ENCODE measurements around the gene GPR22. TPM values are rescaled to one million over a fixed set of nuclear protein-coding genes. Genes with fewer than 3 reads are reported as not detected.
A peak's percentile ranks its signal among the peaks of the same experiment; 100 is the strongest.

GPR22 gene
- total and polyA plus RNA-seq, 5 donors from 2014 or later, result 0.09 to 0.29 (median 0.19) TPM; not detected in 2

- H3K9me3 Mint-ChIP-seq, result no peaks in the 10 kb centered on the region
- H3K27ac ChIP-seq (ENCODE audit: insufficient read depth, low read length, poor library complexity, severe bottlenecking), result no peak overlapping the region
- peaks cover 12% of the 10 kb centered on the region for H3K36me3 Mint-ChIP-seq
- H3K27me3 ChIP-seq (ENCODE audit: control insufficient read depth, insufficient read depth, low read length), result no peaks in the 10 kb centered on the region
- H3K27me3 Mint-ChIP-seq, result no peaks in the 10 kb centered on the region
- H3K4me3 Mint-ChIP-seq, result no peak overlapping the region
- peaks cover 3 to 17% (median 5%) of the 10 kb centered on the region in 4 donors for H3K4me1 Mint-ChIP-seq
- ATAC-seq (ENCODE audit: low read depth in 2 of 2) (peak; percentile 50 to 71), DNase-seq (peak; percentile 22 to 66 (median 55))
- no peaks in the 10 kb centered on the region for H3K9me3 ChIP-seq (ENCODE audit: control insufficient read depth in 2 of 2, low read length in 2 of 2)
- no peaks in the 10 kb centered on the region for H3K4me1 ChIP-seq (ENCODE audit: control insufficient read depth, insufficient read depth, low read length, poor library complexity, severe bottlenecking)
- peak overlapping the region in 1 of 3 donors; percentile 28 for H3K27ac Mint-ChIP-seq
- no peak overlapping the region for H3K4me3 ChIP-seq (ENCODE audit: low read depth, low read length)
- peaks cover 6% of the 10 kb centered on the region for H3K36me3 ChIP-seq (ENCODE audit: control insufficient read depth, insufficient read depth, low read length)
Measured at GRCh38 chr7:107463139-107464078, 6.4 kb upstream of the GPR22 start.

DNA sequence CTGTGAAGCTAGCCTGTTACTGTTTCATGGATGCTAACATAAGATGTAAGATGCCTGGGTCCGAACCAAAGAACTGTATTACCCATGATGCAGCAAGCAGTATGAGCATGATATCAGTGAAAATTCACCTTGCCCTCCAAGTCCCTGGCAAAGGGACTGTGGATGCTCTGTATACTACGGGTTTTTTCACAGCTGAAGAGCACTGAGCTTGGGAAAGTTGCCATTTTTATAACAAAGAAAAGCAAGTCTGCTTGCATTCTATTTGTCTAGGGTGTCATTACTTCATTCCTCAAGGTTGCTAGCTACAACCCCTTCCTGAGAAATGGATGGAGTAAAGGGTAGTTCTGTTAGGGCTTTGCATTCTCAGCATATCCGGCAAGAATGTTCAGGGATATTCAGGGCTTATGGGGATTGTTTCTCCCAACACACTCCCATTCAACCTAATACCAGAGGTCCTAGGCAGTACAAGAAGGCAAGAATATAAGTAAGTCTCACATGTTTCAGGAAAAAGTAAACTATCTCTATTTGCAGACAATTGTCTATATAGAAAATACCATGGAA, 5.1 kb upstream of the GPR22 start:
- H3K4me3 Mint-ChIP-seq, result no peak overlapping the region
- Histone ChIP-seq H3K4me1 (ENCODE audit: control insufficient read depth, insufficient read depth, low read length, poor library complexity, severe bottlenecking) (no peaks in the 10 kb centered on the region), H3K27me3 (ENCODE audit: control insufficient read depth, insufficient read depth, low read length) (no peaks in the 10 kb centered on the region), H3K27ac (ENCODE audit: insufficient read depth, low read length, poor library complexity, severe bottlenecking) (no peak overlapping the region), H3K4me3 (ENCODE audit: low read depth, low read length) (no peak overlapping the region), H3K36me3 (ENCODE audit: control insufficient read depth, insufficient read depth, low read length) (peaks cover 3% of the 10 kb centered on the region), H3K9me3 (ENCODE audit: control insufficient read depth in 2 of 2, low read length in 2 of 2) (no peaks in the 10 kb centered on the region)
- no peak for DNase-seq
- peaks cover 1% of the 10 kb centered on the region for H3K36me3 Mint-ChIP-seq
- H3K4me1 Mint-ChIP-seq, result peaks cover 3 to 20% (median 6%) of the 10 kb centered on the region in 4 donors
- ATAC-seq (ENCODE audit: low read depth in 2 of 2), result no peak
- H3K27ac Mint-ChIP-seq, result no peak overlapping the region
- H3K27me3 Mint-ChIP-seq, result no peaks in the 10 kb centered on the region
- H3K9me3 Mint-ChIP-seq, result no peaks in the 10 kb centered on the region

- no peaks in the 10 kb centered on the region for H3K4me1 ChIP-seq (ENCODE audit: control insufficient read depth, insufficient read depth, low read length, poor library complexity, severe bottlenecking)
- H3K4me3 ChIP-seq (ENCODE audit: low read depth, low read length), result no peak overlapping the region
- Mint-ChIP-seq H3K4me3 (no peak overlapping the region), H3K9me3 (no peaks in the 10 kb centered on the region), H3K27ac (no peak overlapping the region), H3K36me3 (no peaks in the 10 kb centered on the region), H3K27me3 (no peaks in the 10 kb centered on the region), H3K4me1 (peaks cover 6 to 28% (median 10%) of the 10 kb centered on the region in 4 donors)
- ATAC-seq (ENCODE audit: low read depth in 2 of 2), result no peak
- H3K9me3 ChIP-seq (ENCODE audit: control insufficient read depth in 2 of 2, low read length in 2 of 2), result no peaks in the 10 kb centered on the region
- no peaks in the 10 kb centered on the region for H3K27me3 ChIP-seq (ENCODE audit: control insufficient read depth, insufficient read depth, low read length)
- no peak for DNase-seq
- H3K36me3 ChIP-seq (ENCODE audit: control insufficient read depth, insufficient read depth, low read length), result no peaks in the 10 kb centered on the region
- H3K27ac ChIP-seq (ENCODE audit: insufficient read depth, low read length, poor library complexity, severe bottlenecking), result no peak overlapping the region
Measured at GRCh38 chr7:107467972-107468371, 1.9 kb upstream of the GPR22 start.

GRCh38 chr7:107468824-107469223, 1.0 kb upstream of the GPR22 start:
- no peak for ATAC-seq (ENCODE audit: low read depth in 2 of 2)
- no peaks in the 10 kb centered on the region for H3K27me3 ChIP-seq (ENCODE audit: control insufficient read depth, insufficient read depth, low read length)

DNA sequence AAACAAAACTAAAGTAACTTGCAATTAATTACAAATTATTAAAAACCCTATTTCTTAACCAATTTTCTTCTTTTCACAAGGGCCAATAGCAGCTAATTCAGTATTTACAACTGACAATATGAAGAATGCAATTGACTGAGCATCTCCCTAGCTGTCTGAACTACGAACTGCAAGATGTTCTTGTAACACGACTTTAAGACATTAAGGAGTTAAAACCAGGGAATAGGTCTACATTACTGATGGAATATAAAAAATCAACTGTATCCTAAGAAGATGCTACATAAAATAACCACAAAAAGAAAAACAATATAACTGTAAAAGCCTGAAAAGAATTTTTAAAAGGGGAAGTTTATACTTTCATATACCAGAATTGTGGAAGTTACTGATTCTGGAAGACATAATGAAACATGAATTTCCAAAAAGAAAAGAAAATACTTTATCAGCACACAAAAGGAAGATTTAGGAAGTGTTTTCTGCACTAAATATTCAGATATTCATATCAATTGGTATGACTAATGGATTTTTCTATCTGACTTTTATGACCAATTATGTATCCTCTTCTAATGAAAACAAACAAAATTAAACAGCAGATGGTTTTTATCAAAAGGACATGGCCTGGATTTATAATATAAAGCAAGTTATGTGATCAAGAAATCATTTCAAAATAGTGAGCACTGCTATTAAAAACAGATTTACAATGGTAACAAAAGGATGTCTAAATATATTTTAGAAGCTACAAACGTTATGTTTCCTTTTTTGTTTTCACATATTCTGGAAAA, 1.6 kb downstream of the GPR22 start:
- H3K27me3 ChIP-seq (ENCODE audit: control insufficient read depth, insufficient read depth, low read length), result no peaks in the 10 kb centered on the region
- no peak overlapping the region for H3K27ac ChIP-seq (ENCODE audit: insufficient read depth, low read length, poor library complexity, severe bottlenecking)
- H3K4me3 ChIP-seq (ENCODE audit: low read depth, low read length), result no peak overlapping the region
- H3K4me1 Mint-ChIP-seq, result peaks cover 3 to 20% (median 13%) of the 10 kb centered on the region in 4 donors
- no peak overlapping the region for H3K4me3 Mint-ChIP-seq
- no peak overlapping the region for H3K27ac Mint-ChIP-seq
- ATAC-seq (ENCODE audit: low read depth in 2 of 2) (no peak), DNase-seq (no peak)
- H3K27me3 Mint-ChIP-seq, result no peaks in the 10 kb centered on the region
- no peaks in the 10 kb centered on the region for H3K4me1 ChIP-seq (ENCODE audit: control insufficient read depth, insufficient read depth, low read length, poor library complexity, severe bottlenecking)
- no peaks in the 10 kb centered on the region for H3K36me3 Mint-ChIP-seq
- no peaks in the 10 kb centered on the region for H3K9me3 Mint-ChIP-seq
- no peaks in the 10 kb centered on the region for H3K36me3 ChIP-seq (ENCODE audit: control insufficient read depth, insufficient read depth, low read length)
- H3K9me3 ChIP-seq (ENCODE audit: control insufficient read depth in 2 of 2, low read length in 2 of 2), result no peaks in the 10 kb centered on the region

More at GRCh38 chr7:107468824-107469223, 1.0 kb upstream of the GPR22 start:
- no peaks in the 10 kb centered on the region for H3K4me1 ChIP-seq (ENCODE audit: control insufficient read depth, insufficient read depth, low read length, poor library complexity, severe bottlenecking)
- peaks cover 3 to 21% (median 9%) of the 10 kb centered on the region in 4 donors for H3K4me1 Mint-ChIP-seq
- H3K4me3 Mint-ChIP-seq, result no peak overlapping the region
- no peaks in the 10 kb centered on the region for H3K27me3 Mint-ChIP-seq
- no peaks in the 10 kb centered on the region for H3K9me3 ChIP-seq (ENCODE audit: control insufficient read depth in 2 of 2, low read length in 2 of 2)
- no peak overlapping the region for H3K27ac ChIP-seq (ENCODE audit: insufficient read depth, low read length, poor library complexity, severe bottlenecking)
- no peak overlapping the region for H3K27ac Mint-ChIP-seq
- H3K4me3 ChIP-seq (ENCODE audit: low read depth, low read length), result no peak overlapping the region
- H3K36me3 ChIP-seq (ENCODE audit: control insufficient read depth, insufficient read depth, low read length), result no peaks in the 10 kb centered on the region
- no peaks in the 10 kb centered on the region for H3K36me3 Mint-ChIP-seq
- no peak for DNase-seq
- no peaks in the 10 kb centered on the region for H3K9me3 Mint-ChIP-seq

- no peak overlapping the region for H3K27ac Mint-ChIP-seq
- H3K4me1 Mint-ChIP-seq, result peaks cover 3 to 20% (median 13%) of the 10 kb centered on the region in 4 donors
- no peaks in the 10 kb centered on the region for H3K27me3 Mint-ChIP-seq
- Histone ChIP-seq H3K27me3 (ENCODE audit: control insufficient read depth, insufficient read depth, low read length) (no peaks in the 10 kb centered on the region), H3K27ac (ENCODE audit: insufficient read depth, low read length, poor library complexity, severe bottlenecking) (no peak overlapping the region), H3K4me1 (ENCODE audit: control insufficient read depth, insufficient read depth, low read length, poor library complexity, severe bottlenecking) (no peaks in the 10 kb centered on the region), H3K4me3 (ENCODE audit: low read depth, low read length) (no peak overlapping the region), H3K36me3 (ENCODE audit: control insufficient read depth, insufficient read depth, low read length) (no peaks in the 10 kb centered on the region), H3K9me3 (ENCODE audit: control insufficient read depth in 2 of 2, low read length in 2 of 2) (no peaks in the 10 kb centered on the region)
- no peaks in the 10 kb centered on the region for H3K36me3 Mint-ChIP-seq
- H3K4me3 Mint-ChIP-seq, result no peak overlapping the region
- ATAC-seq (ENCODE audit: low read depth in 2 of 2) (no peak), DNase-seq (no peak)
- no peaks in the 10 kb centered on the region for H3K9me3 Mint-ChIP-seq
Measured at GRCh38 chr7:107472116-107472515, 2.3 kb downstream of the GPR22 start.

- H3K27me3 ChIP-seq (ENCODE audit: control insufficient read depth, insufficient read depth, low read length), result no peaks in the 10 kb centered on the region
- Mint-ChIP-seq H3K9me3 (no peaks in the 10 kb centered on the region), H3K27me3 (no peaks in the 10 kb centered on the region), H3K4me1 (peaks cover 5 to 19% (median 10%) of the 10 kb centered on the region in 4 donors), H3K27ac (peak overlapping the region in 1 of 3 donors; percentile 40), H3K36me3 (no peaks in the 10 kb centered on the region), H3K4me3 (no peak overlapping the region)
- H3K4me3 ChIP-seq (ENCODE audit: low read depth, low read length), result no peak overlapping the region
- H3K36me3 ChIP-seq (ENCODE audit: control insufficient read depth, insufficient read depth, low read length), result no peaks in the 10 kb centered on the region
- DNase-seq (no peak), ATAC-seq (ENCODE audit: low read depth in 2 of 2) (no peak)
- no peaks in the 10 kb centered on the region for H3K9me3 ChIP-seq (ENCODE audit: control insufficient read depth in 2 of 2, low read length in 2 of 2)
- H3K27ac ChIP-seq (ENCODE audit: insufficient read depth, low read length, poor library complexity, severe bottlenecking), result no peak overlapping the region
- no peaks in the 10 kb centered on the region for H3K4me1 ChIP-seq (ENCODE audit: control insufficient read depth, insufficient read depth, low read length, poor library complexity, severe bottlenecking)
Measured at GRCh38 chr7:107474104-107474521, 4.3 kb downstream of the GPR22 start.

All from CD4-positive, CD25-positive, alpha-beta regulatory T cell (primary cell).